Measurements from ENCODE around the gene ZDHHC14. TPM values are rescaled to one million over a fixed set of nuclear protein-coding genes. Genes with fewer than 3 reads are reported as not detected.

ZDHHC14 gene
- total and polyA plus RNA-seq, 3 donors from 2014 or later = 28.5 to 74.9 (median 67.9) TPM

DNA sequence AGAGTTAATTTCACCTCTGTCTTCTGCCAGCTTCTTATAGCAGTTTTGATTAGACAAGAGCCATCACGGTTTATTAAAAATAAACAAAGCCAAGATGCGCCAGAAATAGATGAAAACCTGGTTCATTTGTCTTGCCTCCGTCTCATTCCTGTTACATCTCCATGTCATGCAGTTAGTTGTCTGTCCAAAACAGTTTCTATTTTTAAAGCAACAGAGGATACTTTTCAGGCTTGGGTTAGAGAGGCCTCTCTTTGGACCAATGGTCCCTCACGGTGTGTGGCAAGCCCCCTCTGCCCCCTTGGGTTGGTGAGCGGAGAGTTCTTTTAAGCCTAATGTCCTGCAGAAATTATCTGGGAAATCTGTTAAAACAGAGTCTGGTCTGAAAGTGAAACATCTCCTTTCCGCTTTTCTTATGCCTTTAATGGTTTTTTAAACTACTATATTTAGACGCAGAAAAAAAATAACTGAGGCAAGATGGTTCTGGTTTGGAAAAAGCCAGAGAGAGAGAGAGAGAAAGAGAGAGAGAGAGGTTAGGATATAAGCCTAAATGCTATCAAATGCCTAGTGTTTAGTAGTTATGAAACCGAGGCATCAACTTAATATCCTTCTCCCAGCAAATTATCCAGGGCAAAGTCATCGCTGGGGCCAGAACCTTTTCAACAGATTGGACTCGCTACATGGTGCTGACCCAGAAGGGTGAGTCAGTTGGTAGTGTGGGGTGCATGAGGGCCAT is 64.5 kb downstream of the ZDHHC14 start:
- no peaks in the 10 kb centered on the region for H3K36me3 ChIP-seq (ENCODE audit: low read depth, missing control alignments)
- H3K9me3 ChIP-seq = no peaks in the 10 kb centered on the region
- intact Hi-C loops (cut with DNase I; ENCODE audit: low total_unique reads) = no loop called here
- H3K4me1 ChIP-seq = no peaks in the 10 kb centered on the region
- WGBS, 2 donors = 62 to 63% methylated on average over 10 of the region's 10 CpGs
- H3K27me3 ChIP-seq = no peaks in the 10 kb centered on the region
- H3K27ac ChIP-seq = no peak overlapping the region
- TF ChIP-seq POLR2A (IDR thresholded peaks at IDR 0.05) = no peak
- TF ChIP-seq, protein P1, sequence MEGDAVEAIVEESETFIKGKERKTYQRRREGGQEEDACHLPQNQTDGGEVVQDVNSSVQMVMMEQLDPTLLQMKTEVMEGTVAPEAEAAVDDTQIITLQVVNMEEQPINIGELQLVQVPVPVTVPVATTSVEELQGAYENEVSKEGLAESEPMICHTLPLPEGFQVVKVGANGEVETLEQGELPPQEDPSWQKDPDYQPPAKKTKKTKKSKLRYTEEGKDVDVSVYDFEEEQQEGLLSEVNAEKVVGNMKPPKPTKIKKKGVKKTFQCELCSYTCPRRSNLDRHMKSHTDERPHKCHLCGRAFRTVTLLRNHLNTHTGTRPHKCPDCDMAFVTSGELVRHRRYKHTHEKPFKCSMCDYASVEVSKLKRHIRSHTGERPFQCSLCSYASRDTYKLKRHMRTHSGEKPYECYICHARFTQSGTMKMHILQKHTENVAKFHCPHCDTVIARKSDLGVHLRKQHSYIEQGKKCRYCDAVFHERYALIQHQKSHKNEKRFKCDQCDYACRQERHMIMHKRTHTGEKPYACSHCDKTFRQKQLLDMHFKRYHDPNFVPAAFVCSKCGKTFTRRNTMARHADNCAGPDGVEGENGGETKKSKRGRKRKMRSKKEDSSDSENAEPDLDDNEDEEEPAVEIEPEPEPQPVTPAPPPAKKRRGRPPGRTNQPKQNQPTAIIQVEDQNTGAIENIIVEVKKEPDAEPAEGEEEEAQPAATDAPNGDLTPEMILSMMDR (IDR thresholded peaks at IDR 0.05) = no peak
- no peak overlapping the region for H3K4me3 ChIP-seq
- no peak for DNase-seq

DNA sequence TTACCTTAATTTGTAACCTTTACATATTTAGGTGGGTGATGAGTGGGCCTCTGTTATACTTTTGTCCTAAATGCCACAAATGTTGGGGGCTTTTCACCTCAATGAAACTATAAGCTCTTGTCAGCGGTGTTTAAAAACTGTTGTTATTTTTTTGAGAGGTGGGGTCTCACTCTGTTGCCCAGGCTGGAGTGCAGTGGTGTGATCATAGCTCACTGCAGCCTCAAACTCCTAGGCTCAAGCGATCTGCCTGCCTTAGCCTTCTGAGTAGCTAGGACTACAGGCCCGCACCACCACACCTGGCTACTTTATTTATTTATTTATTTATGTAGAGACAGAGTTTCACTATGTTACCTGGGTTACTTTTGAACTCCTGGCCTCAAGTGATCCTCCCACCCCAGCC is 66.7 kb downstream of the ZDHHC14 start:
- intact Hi-C loops (cut with DNase I; ENCODE audit: low total_unique reads) = no loop called here
- H3K27ac ChIP-seq = no peak overlapping the region
- H3K36me3 ChIP-seq (ENCODE audit: low read depth, missing control alignments) = no peaks in the 10 kb centered on the region
- no peaks in the 10 kb centered on the region for H3K9me3 ChIP-seq
- 88 to 97% methylated on average over 3 of the region's 3 CpGs for WGBS, 2 donors
- TF ChIP-seq POLR2A (IDR thresholded peaks at IDR 0.05) = no peak
- TF ChIP-seq, protein P1 (IDR thresholded peaks at IDR 0.05) = no peak
- H3K27me3 ChIP-seq = no peaks in the 10 kb centered on the region
- H3K4me1 ChIP-seq = no peaks in the 10 kb centered on the region
- no peak overlapping the region for H3K4me3 ChIP-seq
- no peak for DNase-seq

DNA sequence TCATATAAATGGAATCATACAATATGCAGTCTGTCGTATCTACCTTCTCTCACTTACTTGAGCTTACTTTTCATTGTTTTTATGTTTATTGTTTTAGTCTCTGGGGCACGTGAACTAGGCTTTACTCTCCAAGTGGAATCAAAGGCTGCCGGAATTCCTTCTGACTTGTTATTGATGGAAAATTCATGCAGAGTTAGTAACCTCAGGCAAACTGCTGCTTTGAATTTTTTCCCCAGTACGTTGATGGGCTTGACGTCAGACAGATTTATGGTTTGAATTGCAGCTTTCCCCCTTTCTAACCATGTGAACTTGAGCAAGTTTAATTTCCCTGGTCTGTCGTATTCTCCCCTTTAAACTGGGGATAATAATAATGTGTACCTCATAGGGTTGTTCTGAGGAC is 68.6 kb downstream of the ZDHHC14 start:
- H3K36me3 ChIP-seq (ENCODE audit: low read depth, missing control alignments) = no peaks in the 10 kb centered on the region
- intact Hi-C loops (cut with DNase I; ENCODE audit: low total_unique reads) = no loop called here
- no peaks in the 10 kb centered on the region for H3K9me3 ChIP-seq
- 73 to 83% methylated on average over 6 of the region's 6 CpGs for WGBS, 2 donors
- H3K4me3 ChIP-seq = no peak overlapping the region
- no peak overlapping the region for H3K27ac ChIP-seq
- no peak for DNase-seq
- TF ChIP-seq POLR2A (IDR thresholded peaks at IDR 0.05) = no peak
- TF ChIP-seq, protein P1 (IDR thresholded peaks at IDR 0.05) = no peak
- H3K27me3 ChIP-seq = no peaks in the 10 kb centered on the region
- H3K4me1 ChIP-seq = peaks cover 3% of the 10 kb centered on the region

DNA sequence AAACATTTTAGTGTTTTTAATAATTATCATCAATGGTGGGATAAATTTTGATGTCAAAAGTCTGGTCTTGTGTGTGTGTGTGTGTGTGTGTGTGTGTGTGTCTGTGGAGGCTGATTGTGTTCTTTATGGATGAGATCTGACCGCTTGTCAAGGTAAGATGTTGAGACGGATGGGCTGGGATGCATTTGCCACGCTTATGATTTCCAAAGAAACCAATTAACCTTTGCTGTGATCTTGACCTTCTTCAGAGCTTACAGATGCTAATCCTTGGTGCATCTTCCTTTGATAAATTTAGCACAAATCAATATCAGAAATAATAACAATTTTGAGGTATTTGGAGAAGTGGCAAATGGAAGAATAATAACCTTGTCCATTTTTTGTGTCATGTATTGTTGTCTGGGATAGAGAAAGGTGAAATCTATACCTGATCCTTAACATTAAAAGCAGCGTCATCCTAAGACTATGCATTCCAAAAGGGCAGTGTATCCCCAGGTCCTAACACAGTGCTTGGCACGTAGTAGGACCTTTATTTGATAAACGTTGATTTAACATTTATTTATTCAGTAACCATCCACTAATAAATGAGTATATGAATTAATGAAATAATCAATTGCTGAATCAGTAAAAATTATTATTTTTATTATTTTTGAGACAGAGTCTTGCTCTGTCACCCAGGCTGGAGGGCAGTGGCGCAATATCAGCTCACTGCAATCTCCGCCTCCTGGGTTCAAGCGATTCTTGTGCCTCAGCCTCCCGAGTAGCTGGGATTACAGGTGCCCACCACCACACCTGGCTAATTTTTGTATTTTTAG is 70.1 kb downstream of the ZDHHC14 start:
- Histone ChIP-seq H3K36me3 (ENCODE audit: low read depth, missing control alignments) (no peaks in the 10 kb centered on the region), H3K9me3 (no peaks in the 10 kb centered on the region), H3K27ac (no peak overlapping the region), H3K4me1 (peaks cover 17% of the 10 kb centered on the region), H3K4me3 (no peak overlapping the region), H3K27me3 (no peaks in the 10 kb centered on the region)
- intact Hi-C loops (cut with DNase I; ENCODE audit: low total_unique reads) = no loop called here
- TF ChIP-seq POLR2A (IDR thresholded peaks at IDR 0.05) = no peak
- TF ChIP-seq, protein P1 (IDR thresholded peaks at IDR 0.05) = no peak
- WGBS, 2 donors = 84 to 85% methylated on average over 10 of the region's 10 CpGs
- DNase-seq = no peak
